Measurements from ENCODE around the gene VAMP5. TPM values are rescaled to one million over a fixed set of nuclear protein-coding genes. Genes with fewer than 3 reads are reported as not detected.

VAMP5 gene
- total and polyA plus RNA-seq, 2 of the 8 experiments (the other 6 are each of a cell fraction or from before 2014, with no cell fraction given) = 4.7 to 14.2 TPM

- H3K9ac ChIP-seq (replicated peaks in 1 of 4; ENCODE audit: extremely low read depth in 1 of 4, low read depth in 3 of 4, low read length in 3 of 4) = peak overlapping the region; percentile 63 to 94 (median 89)
- peak overlapping the region; percentile 83 for H3K27ac ChIP-seq (ENCODE audit: low read depth, low read length)
- no peak overlapping the region for H3K18ac ChIP-seq (ENCODE audit: extremely low read depth, low read length)
- peak overlapping the region; percentile 78 to 98 for H3K4me2 ChIP-seq (ENCODE audit: insufficient read depth in 1 of 2, low read depth in 2 of 2, low read length in 2 of 2)
- no peak overlapping the region for H3K23ac ChIP-seq (ENCODE audit: insufficient read length)
- no peak overlapping the region for H2AK5ac ChIP-seq (ENCODE audit: low read depth, low read length)
- H3K23me2 ChIP-seq (ENCODE audit: low read depth, low read length) = peaks cover 13% of the 10 kb centered on the region
- peaks cover 0 to 18% of the 10 kb centered on the region in 2 experiments; a peak in 3 of 4 replicates for H3K79me2 ChIP-seq (ENCODE audit: control insufficient read depth in 1 of 2, insufficient read depth in 2 of 2, low read length in 2 of 2)
- ChIA-PET POLR2A (ENCODE audit: partially characterized antibody) (interaction anchor here (0.6 to 3.8 kb wide), 14 partner anchors 10 to 182 kb away, joined by 3 to 39 read pairs (median 7); partner anchors contain the start of genes C2orf68, MAT2A, VAMP5 and VAMP8), CTCF (ENCODE audit: partially characterized antibody) (interaction anchor here (0.8 to 2.5 kb wide), 9 partner anchors 8 to 174 kb away, joined by 3 to 6 read pairs (median 4); partner anchors contain the start of gene TMEM150A)
- peak overlapping the region; percentile 96; the same call in 1 of the 2 replicates for H2AFZ ChIP-seq (ENCODE audit: low read length)
- H2BK120ac ChIP-seq (replicated peaks; ENCODE audit: low read depth, low read length) = no peak overlapping the region
- peak overlapping the region; percentile 68 for H4K91ac ChIP-seq (replicated peaks; ENCODE audit: insufficient read length, low read length)
- DNase-seq (ENCODE audit: low read depth in 1 of 2, low spot score in 2 of 2) = no peak
- H3K9me3 ChIP-seq (ENCODE audit: insufficient read depth in 2 of 2, low read depth in 1 of 2, low read length in 1 of 2) = no peaks in the 10 kb centered on the region
- H2BK20ac ChIP-seq (ENCODE audit: low read length) = no peak overlapping the region
- no peak overlapping the region for H3K56ac ChIP-seq (replicated peaks; ENCODE audit: insufficient read length, low read depth, low read length)
- peak overlapping the region; percentile 77 to 88 (median 84) for H3K4me3 ChIP-seq (ENCODE audit: extremely low read depth in 1 of 4, insufficient read depth in 2 of 4, low read depth in 3 of 4, low read length in 4 of 4)
- H3K14ac ChIP-seq (ENCODE audit: insufficient read length) = no peak overlapping the region
- H3K36me3 ChIP-seq (ENCODE audit: control insufficient read depth in 2 of 4, insufficient read depth in 4 of 4, low read length in 3 of 4) = peaks cover 4 to 21% (median 7%) of the 10 kb centered on the region in 4 experiments; a peak in 4 of 8 replicates
- no peak overlapping the region for H2BK12ac ChIP-seq (ENCODE audit: low read depth, low read length)
- peaks cover 2 to 7% of the 10 kb centered on the region in 2 experiments for H4K20me1 ChIP-seq (replicated peaks in 1 of 2; ENCODE audit: control insufficient read depth in 1 of 2, insufficient read depth in 2 of 2, low read length in 2 of 2)
- H3K27me3 ChIP-seq (replicated peaks in 1 of 4; ENCODE audit: control insufficient read depth in 3 of 4, extremely low read depth in 1 of 4, insufficient read depth in 3 of 4, low read length in 3 of 4) = peaks cover 0 to 3% (median 0%) of the 10 kb centered on the region in 4 experiments; a peak in 2 of 7 replicates
- FAIRE-seq = no peak
- 26% methylated on average over 13 of the region's 13 CpGs; no CpG with 5 or more reads in 1 of the 2 experiments for WGBS, 2 experiments (ENCODE audit: extremely low coverage in 1 of 2, insufficient coverage in 1 of 2, insufficient read length in 1 of 2, insufficient replicate concordance in 2 of 2, low coverage in 1 of 2, low lambda C conversion rate in 2 of 2, missing lambda C conversion rate in 1 of 2)
- peaks cover 0 to 11% (median 3%) of the 10 kb centered on the region in 4 experiments; a peak in 4 of 7 replicates for H3K4me1 ChIP-seq (replicated peaks in 1 of 4; ENCODE audit: control insufficient read depth in 3 of 4, insufficient read depth in 4 of 4, low read length in 3 of 4)
- H3K79me1 ChIP-seq (ENCODE audit: low read depth, low read length) = peaks cover 2% of the 10 kb centered on the region; the same call in 1 of the 2 replicates
- peak overlapping the region; percentile 93; the same call in 1 of the 2 replicates for H4K8ac ChIP-seq (ENCODE audit: extremely low read depth, insufficient read depth, low read length)
- no peak overlapping the region for H4K5ac ChIP-seq (ENCODE audit: insufficient read length, low read depth, low read length)
- no peak overlapping the region for H2BK15ac ChIP-seq (ENCODE audit: low read length)
- H2BK5ac ChIP-seq (ENCODE audit: low read depth, low read length) = no peak overlapping the region
- H3K4ac ChIP-seq (replicated peaks; ENCODE audit: insufficient read length, low read depth, low read length) = no peak overlapping the region
- no peak for TF ChIP-seq JUN (IDR thresholded peaks at IDR 0.05; ENCODE audit: low read depth, low read length)
- no peak for TF ChIP-seq NRF1 (IDR thresholded peaks at IDR 0.05; ENCODE audit: low read depth, low read length)
- no peak for TF ChIP-seq RXRA (IDR thresholded peaks at IDR 0.05; ENCODE audit: insufficient read depth, low read depth, low read length)
- TF ChIP-seq POLR2AphosphoS5 (IDR thresholded peaks at IDR 0.05; ENCODE audit: low read depth, low read length) = no peak
- no peak for TF ChIP-seq POU5F1 (IDR thresholded peaks at IDR 0.05; ENCODE audit: low read depth, low read length)
- no peak for TF ChIP-seq CBX8 (IDR thresholded peaks at IDR 0.05; ENCODE audit: borderline replicate concordance, low read depth, low read length)
- TF ChIP-seq CBX5 (IDR thresholded peaks at IDR 0.05; ENCODE audit: low read depth, low read length) = no peak
Observed at GRCh38 chr2:85594715-85595300, 10.6 kb downstream of the VAMP5 start.

Data from H1 (cell line).